ENCODE results near the gene CDH12.

- no peak for TF ChIP-seq TAF1 (IDR thresholded peaks at IDR 0.05; ENCODE audit: borderline replicate concordance, low read depth, low read length)
- no peak for TF ChIP-seq POLR2A (IDR thresholded peaks at IDR 0.05; ENCODE audit: low read depth, low read length)
Measured at GRCh38 chr5:22223079-22223478, 630.1 kb downstream of the CDH12 start.

Data from GM12892 (cell line).